ENCODE results near the gene MBD3L4.
"Not testable (repeated sequence)": the region's sequence is repeated elsewhere in the genome, so short reads cannot be mapped to it uniquely, and the experiment has no call there.

Gene MBD3L4

DNA sequence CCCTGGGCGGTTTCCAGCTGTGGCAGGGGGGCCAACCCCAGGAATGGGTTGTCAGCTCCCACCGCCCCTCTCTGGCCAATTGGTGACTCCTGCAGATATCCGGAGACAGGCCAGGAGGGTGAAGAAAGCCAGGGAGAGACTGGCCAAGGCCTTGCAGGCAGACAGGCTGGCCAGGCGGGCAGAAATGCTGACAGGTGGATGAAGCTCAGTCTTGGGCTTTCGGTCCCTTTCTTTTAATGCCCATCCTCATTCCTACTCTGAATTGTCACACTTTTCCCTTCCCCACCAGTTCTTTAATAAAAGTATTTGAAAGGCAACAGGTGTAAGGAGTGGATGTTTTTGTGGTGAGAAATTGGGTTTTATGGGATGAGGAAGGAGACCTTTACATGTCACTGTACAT lies 11.4 kb upstream of the MBD3L4 start:
- in situ Hi-C loops (cut with MboI; ENCODE audit: low sequenced_read_pairs): not testable (repeated sequence)

DNA sequence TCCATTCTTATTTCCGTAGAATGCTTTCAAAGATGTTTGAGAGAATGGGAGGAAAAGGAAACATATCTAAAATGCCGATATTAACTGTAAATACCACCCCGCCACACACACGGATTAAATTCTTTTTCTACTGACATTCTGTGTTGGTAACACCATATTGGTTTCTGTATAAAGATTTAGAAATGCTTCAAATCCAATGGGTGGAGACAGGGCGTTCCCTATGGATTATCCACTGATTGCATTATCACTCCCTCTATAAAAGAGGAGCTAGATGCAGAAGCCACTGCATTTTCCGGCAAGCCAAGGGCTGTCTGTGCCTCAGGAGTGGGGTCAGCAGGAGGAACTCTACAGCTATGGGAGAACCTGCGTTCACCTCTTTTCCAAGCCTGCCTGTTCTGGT lies 9.0 kb upstream of the MBD3L4 start, which contains the start of gene MBD3L2:
MBD3L2 (plus strand) TSS at position 301 of the 400 bp plus-strand sequence; CDS start at position 354, 53 bp downstream.
- in situ Hi-C loops (cut with MboI; ENCODE audit: low sequenced_read_pairs): not testable (repeated sequence)

DNA sequence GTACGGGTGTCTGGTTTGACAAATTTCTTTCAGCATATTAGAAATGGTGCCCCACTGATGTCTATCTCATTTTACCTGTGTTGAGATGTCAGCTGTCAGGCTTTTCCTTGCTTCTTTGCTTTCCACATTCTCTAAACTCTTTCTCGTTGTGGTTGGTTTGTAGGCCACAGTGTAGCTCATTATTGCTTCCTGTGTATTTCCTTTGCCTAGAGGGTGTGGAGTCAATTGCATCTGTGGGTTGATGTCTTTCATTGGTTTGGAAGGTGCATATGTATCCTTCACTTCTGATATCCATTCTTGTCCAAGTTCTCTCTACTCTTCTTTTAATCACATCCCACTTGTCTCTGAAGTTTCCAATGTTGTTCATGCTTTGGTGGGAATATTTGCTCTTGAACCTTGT lies 1.6 kb upstream of the MBD3L4 start:
- in situ Hi-C loops (cut with MboI; ENCODE audit: low sequenced_read_pairs): not testable (repeated sequence)

GRCh38 chr19:7030278-7030677 lies 9.7 kb downstream of the MBD3L4 start, which contains the start of gene MBD3L5:
TSS of gene MBD3L5 (plus strand) at chr19:7030578. CDS start at chr19:7030612, 34 bp downstream.
- in situ Hi-C loops (cut with MboI; ENCODE audit: low sequenced_read_pairs): not testable (repeated sequence)

- in situ Hi-C loops (cut with MboI; ENCODE audit: low sequenced_read_pairs): not testable (repeated sequence)
These were observed 11.2 kb downstream of the MBD3L4 start for GRCh38 chr19:7028790-7029189.

DNA sequence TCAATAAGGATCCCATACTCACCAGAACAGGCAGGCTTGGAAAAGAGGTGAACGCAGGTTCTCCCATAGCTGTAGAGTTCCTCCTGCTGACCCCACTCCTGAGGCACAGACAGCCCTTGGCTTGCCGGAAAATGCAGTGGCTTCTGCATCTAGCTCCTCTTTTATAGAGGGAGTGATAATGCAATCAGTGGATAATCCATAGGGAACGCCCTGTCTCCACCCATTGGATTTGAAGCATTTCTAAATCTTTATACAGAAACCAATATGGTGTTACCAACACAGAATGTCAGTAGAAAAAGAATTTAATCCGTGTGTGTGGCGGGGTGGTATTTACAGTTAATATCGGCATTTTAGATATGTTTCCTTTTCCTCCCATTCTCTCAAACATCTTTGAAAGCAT lies 18.6 kb downstream of the MBD3L4 start, which contains the start of gene MBD3L2B:
MBD3L2B (minus strand) TSS at position 101 of the 400 bp plus-strand sequence; CDS start at position 67, 34 bp downstream.
- in situ Hi-C loops (cut with MboI; ENCODE audit: low sequenced_read_pairs): not testable (repeated sequence)

DNA sequence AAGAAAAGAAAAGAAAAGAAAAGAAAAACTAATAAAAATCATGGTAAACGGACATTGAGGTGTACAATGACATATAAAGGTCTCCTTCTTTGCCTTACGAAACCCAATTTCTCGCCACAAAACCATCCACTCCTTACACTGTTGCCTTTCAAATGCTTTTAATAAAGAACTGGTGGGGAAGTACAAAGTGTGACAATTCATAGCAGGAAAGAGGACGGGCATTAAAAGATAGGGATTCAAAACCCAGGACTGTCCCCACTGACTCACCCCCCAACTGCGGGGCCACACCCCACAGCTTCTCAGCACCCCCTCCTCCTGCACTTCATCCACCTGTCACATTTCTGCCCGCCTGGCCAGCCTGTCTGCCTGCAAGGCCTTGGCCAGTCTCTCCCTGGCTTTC lies 21.2 kb downstream of the MBD3L4 start:
- in situ Hi-C loops (cut with MboI; ENCODE audit: low sequenced_read_pairs): no loop called here

GRCh38 chr19:7013678-7014077 lies 26.3 kb downstream of the MBD3L4 start:
- in situ Hi-C loops (cut with MboI; ENCODE audit: low sequenced_read_pairs): no loop called here

- in situ Hi-C loops (cut with MboI; ENCODE audit: low sequenced_read_pairs): no loop called here
These were observed 29.0 kb downstream of the MBD3L4 start for GRCh38 chr19:7010722-7011593.

DNA sequence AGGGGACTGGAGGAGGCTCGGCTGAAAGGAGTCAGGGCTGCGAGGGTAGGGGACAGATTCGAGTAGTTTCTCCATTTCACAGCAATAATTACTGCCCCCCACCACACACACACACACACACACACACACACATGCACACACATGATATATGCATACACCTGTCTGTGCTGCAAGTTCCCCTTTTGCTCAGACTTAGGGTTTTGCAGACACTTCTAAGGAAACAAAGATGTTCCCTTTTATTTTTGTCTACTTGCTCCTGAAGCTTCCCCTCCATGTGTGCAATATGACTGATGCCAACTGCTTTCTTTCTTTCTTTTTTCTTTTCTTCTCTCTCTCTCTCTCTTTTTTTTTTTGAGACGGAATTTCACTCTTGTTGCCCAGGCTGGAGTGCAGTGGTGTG lies 32.1 kb downstream of the MBD3L4 start:
- in situ Hi-C loops (cut with MboI; ENCODE audit: low sequenced_read_pairs): no loop called here

GRCh38 chr19:7006135-7006704 lies 33.8 kb downstream of the MBD3L4 start:
- in situ Hi-C loops (cut with MboI; ENCODE audit: low sequenced_read_pairs): no loop called here

GRCh38 chr19:7004313-7004931 lies 35.6 kb downstream of the MBD3L4 start:
- in situ Hi-C loops (cut with MboI; ENCODE audit: low sequenced_read_pairs): no loop called here

- in situ Hi-C loops (cut with MboI; ENCODE audit: low sequenced_read_pairs): no loop called here
These were observed 39.2 kb downstream of the MBD3L4 start for GRCh38 chr19:7000816-7001215.

- in situ Hi-C loops (cut with MboI; ENCODE audit: low sequenced_read_pairs): no loop called here
These were observed 39.6 kb downstream of the MBD3L4 start for GRCh38 chr19:7000333-7000732.

DNA sequence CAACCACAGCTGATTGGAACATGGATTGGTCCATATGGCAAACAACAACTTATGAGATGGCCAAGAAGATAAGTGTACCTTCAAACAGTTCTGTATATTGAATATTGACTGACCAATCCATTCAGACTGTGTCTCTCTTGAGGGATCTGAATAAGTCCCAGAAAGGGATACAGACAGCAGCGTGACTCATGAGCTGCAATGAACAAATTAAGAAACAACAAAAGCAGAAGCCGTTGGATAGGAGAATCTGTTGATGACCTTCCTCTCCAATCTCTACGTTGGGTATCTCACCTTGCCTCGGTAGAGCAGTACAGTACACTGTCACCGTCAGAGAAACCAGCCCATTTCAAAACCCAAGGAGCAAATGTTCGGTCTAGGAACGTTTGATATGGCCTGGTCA lies 40.0 kb downstream of the MBD3L4 start:
- in situ Hi-C loops (cut with MboI; ENCODE audit: low sequenced_read_pairs): no loop called here

- in situ Hi-C loops (cut with MboI; ENCODE audit: low sequenced_read_pairs): no loop called here
These were observed 42.1 kb downstream of the MBD3L4 start for GRCh38 chr19:6997679-6998445.

- in situ Hi-C loops (cut with MboI; ENCODE audit: low sequenced_read_pairs): no loop called here
These were observed 43.2 kb downstream of the MBD3L4 start for GRCh38 chr19:6996810-6997209.

DNA sequence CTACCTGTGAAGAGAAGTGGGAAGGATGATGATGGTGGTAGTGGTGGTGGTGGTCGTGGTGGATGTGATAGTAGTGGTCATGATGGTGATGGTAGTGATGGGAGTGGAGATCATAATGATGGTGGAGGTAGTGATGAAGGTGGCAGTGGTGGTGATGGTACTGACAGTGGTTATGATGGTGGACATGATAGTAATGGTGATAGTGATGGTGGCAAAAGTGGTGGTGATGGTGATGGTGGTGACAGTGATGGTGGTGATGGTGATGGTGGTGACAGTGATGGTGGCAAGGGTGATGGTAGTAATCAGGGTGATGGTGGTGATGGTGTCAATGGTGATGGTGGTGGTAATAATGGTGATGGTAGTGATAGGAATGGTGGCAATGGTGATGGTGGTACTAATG lies 44.9 kb downstream of the MBD3L4 start:
- in situ Hi-C loops (cut with MboI; ENCODE audit: low sequenced_read_pairs): no loop called here

DNA sequence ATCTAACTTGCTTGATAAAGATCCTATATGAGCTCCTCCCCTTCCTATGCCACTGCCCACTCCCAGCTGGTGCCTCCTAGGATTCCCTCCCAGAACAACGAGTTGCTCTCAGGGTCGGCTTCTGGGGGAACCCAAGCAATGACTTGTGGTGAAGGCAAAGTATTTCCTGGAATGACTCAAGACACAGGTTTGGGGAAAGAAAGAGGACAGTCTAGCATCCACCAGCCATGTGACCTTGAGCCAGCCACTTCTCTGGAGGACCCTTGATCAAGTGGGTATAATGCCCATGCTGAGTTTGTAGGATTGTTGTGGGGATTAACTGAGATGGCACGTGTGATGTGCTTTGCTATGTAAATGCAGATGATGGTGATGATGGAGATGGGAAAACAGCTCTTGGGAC lies 51.7 kb downstream of the MBD3L4 start:
- in situ Hi-C loops (cut with MboI; ENCODE audit: low sequenced_read_pairs): no loop called here

DNA sequence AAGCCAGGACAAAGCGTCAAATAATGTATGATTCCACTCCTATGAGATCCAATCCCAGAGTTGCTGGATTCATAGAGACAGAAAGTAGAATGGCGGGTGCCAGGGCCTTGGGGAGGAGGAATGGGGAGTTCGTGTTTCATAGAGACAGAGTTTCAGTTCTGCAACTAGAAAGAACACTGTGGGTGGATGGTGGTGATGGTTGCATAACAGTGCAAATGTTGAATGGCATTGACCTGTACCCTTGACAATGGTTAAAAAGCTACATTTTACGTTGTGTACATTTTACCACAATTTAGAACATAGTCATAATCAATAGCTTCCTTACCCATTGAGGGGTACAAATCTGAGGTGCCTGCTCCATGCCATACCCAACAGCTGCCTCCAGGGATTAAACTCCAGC lies 52.1 kb downstream of the MBD3L4 start:
- in situ Hi-C loops (cut with MboI; ENCODE audit: low sequenced_read_pairs): no loop called here

Data from hTERT RPE-1 (cell line).